HepG2 (cell line): ENCODE measurements around the gene PGA5. TPM values are rescaled to one million over a fixed set of nuclear protein-coding genes. Genes with fewer than 3 reads are reported as not detected.
A peak's percentile ranks its signal among the peaks of the same experiment; 100 is the strongest.

Experiments
- ARID4A ChIP-seq: sonication (generic); formaldehyde crosslinking; IDR thresholded peaks from 2 replicates; pipeline ENCODE4 v1.5.0; 2020; ENCODE audit warnings: mild to moderate bottlenecking, missing genetic modification reagents, borderline replicate concordance
- ATF7 ChIP-seq, 2 experiments: fragments of 450-650 bp in 1 of 2; sonication (generic) in 1 of 2; formaldehyde crosslinking in 1 of 2; IDR thresholded peaks; 2 replicates each; pipeline versions ENCODE4 v1.4.0 to v1.6.1; 2016 to 2020; ENCODE audit warnings: antibody characterized with exemption in 1 of 2, mild to moderate bottlenecking in 1 of 2, missing genetic modification reagents in 1 of 2
- BHLHE40 ChIP-seq: IDR thresholded peaks from 2 replicates; pipeline ENCODE4 v1.6.1; 2011; ENCODE audit warnings: low read length, improper control_type of control experiment
- CCDC6 ChIP-seq: sonication (generic); formaldehyde crosslinking; IDR thresholded peaks from 2 replicates; pipeline ENCODE4 v1.8.1; 2022; ENCODE audit warnings: mild to moderate bottlenecking, missing genetic modification reagents, moderate library complexity
- ELF3 ChIP-seq: IDR thresholded peaks from 2 replicates; pipeline ENCODE4 v1.6.1; 2016; ENCODE audit warnings: missing genetic modification reagents, missing compliant biosample characterization
- FOXA3 ChIP-seq: IDR thresholded peaks from 2 replicates; pipeline ENCODE4 v1.6.1; 2016; ENCODE audit warnings: missing genetic modification reagents, missing compliant biosample characterization
- FOXO1 ChIP-seq: sonication (generic); formaldehyde crosslinking; IDR thresholded peaks from 2 replicates; pipeline ENCODE4 v1.4.0; 2020; ENCODE audit warnings: missing genetic modification reagents
- GATAD1 ChIP-seq: IDR thresholded peaks from 2 replicates; pipeline ENCODE4 v1.6.1; 2016; ENCODE audit warnings: missing genetic modification reagents, missing compliant biosample characterization
- GTF2F1 ChIP-seq: fragments of 150-350 bp; IDR thresholded peaks from 2 replicates; pipeline ENCODE4 v1.6.1; 2014; ENCODE audit warnings: low read length
- GTF3A ChIP-seq: sonication (generic); formaldehyde crosslinking; conservative IDR thresholded peaks from 2 replicates; pipeline ENCODE4 v1.4.0; 2020; ENCODE audit warnings: mild to moderate bottlenecking, missing genetic modification reagents
- HOXA7 ChIP-seq: sonication (generic); formaldehyde crosslinking; IDR thresholded peaks from 2 replicates; pipeline ENCODE4 v1.8.1; 2022; ENCODE audit warnings: mild to moderate bottlenecking, missing genetic modification reagents, moderate library complexity
- ISX ChIP-seq: sonication (generic); formaldehyde crosslinking; conservative IDR thresholded peaks from 2 replicates; pipeline ENCODE4 v1.5.0; 2020; ENCODE audit warnings: missing genetic modification reagents
- KLF6 ChIP-seq: IDR thresholded peaks from 2 replicates; pipeline ENCODE4 v1.8.0; 2016; ENCODE audit warnings: missing biosample characterization, missing genetic modification reagents
- NR2F2 ChIP-seq: IDR thresholded peaks from 2 replicates; pipeline ENCODE4 v1.6.1; 2012; ENCODE audit warnings: low read depth, inconsistent platforms, borderline replicate concordance
- POLR2G ChIP-seq: fragments of 200-400 bp; formaldehyde crosslinking; IDR thresholded peaks from 2 replicates; pipeline ENCODE4 v1.6.1; 2018; ENCODE audit warnings: mild to moderate bottlenecking, low read depth, low read length, moderate library complexity
- RARA ChIP-seq: IDR thresholded peaks from 2 replicates; pipeline ENCODE4 v1.6.1; 2016; ENCODE audit warnings: missing genetic modification reagents, missing compliant biosample characterization
- SOX5 ChIP-seq: IDR thresholded peaks from 2 replicates; pipeline ENCODE4 v1.6.1; 2016; ENCODE audit warnings: borderline replicate concordance
- ZBTB7A ChIP-seq: sonication (generic); formaldehyde crosslinking; IDR thresholded peaks from 2 replicates; pipeline ENCODE4 v1.8.0; 2022; ENCODE audit warnings: mild to moderate bottlenecking, missing genetic modification reagents
- ZFX ChIP-seq: sonication (generic); formaldehyde crosslinking; IDR thresholded peaks from 2 replicates; pipeline ENCODE4 v1.4.0; 2020; ENCODE audit warnings: mild to moderate bottlenecking, low read depth, missing genetic modification reagents, moderate library complexity
- ZMYM3 ChIP-seq: sonication (generic); formaldehyde crosslinking; IDR thresholded peaks from 2 replicates; pipeline ENCODE4 v1.5.1; 2020; ENCODE audit warnings: mild to moderate bottlenecking, missing genetic modification reagents
- ZNF124 ChIP-seq: sonication (generic); formaldehyde crosslinking; IDR thresholded peaks from 2 replicates; pipeline ENCODE4 v1.4.0; 2020; ENCODE audit warnings: missing genetic modification reagents
- ZNF281 ChIP-seq: sonication (generic); formaldehyde crosslinking; IDR thresholded peaks from 2 replicates; pipeline ENCODE4 v1.4.0; 2020; ENCODE audit warnings: missing genetic modification reagents, borderline replicate concordance
- ZNF350 ChIP-seq: sonication (generic); formaldehyde crosslinking; IDR thresholded peaks from 2 replicates; pipeline ENCODE4 v1.4.0; 2020; ENCODE audit warnings: mild to moderate bottlenecking, low read depth, missing genetic modification reagents, borderline replicate concordance
- ZNF446 ChIP-seq: sonication (generic); formaldehyde crosslinking; IDR thresholded peaks from 2 replicates; pipeline ENCODE4 v1.5.0; 2020; ENCODE audit warnings: mild to moderate bottlenecking, missing genetic modification reagents
- ZNF775 ChIP-seq: sonication (generic); formaldehyde crosslinking; IDR thresholded peaks from 2 replicates; pipeline ENCODE4 v1.4.0; 2020; ENCODE audit warnings: missing genetic modification reagents, mild to moderate bottlenecking, moderate library complexity, borderline replicate concordance
- polyA plus RNA-seq, 8 experiments: library from polyadenylated mRNA; depleted of rRNA in 3 of 8; stranded (reverse) in 7 of 8; unstranded in 1 of 8; fragments of >200 nt; fragmentation: Illumina TruSeq in 4 of 8; extraction: Trizol in 4 of 8; gene quantifications; 2 replicates each; pipeline versions ENCODE4 v1.2.1 to v1.2.3, GENCODE V29; 2011 to 2016; ENCODE audit warnings: low read depth in 4 of 8, missing spikeins in 1 of 8, mixed read lengths in 1 of 8; ENCODE audit not compliant: insufficient read depth in 1 of 8
- total RNA-seq, 5 experiments: library from RNA; depleted of rRNA; stranded (reverse); fragments of >200 nt; fragmentation: Illumina TruSeq; extraction: Trizol; gene quantifications; 2 replicates each; pipeline ENCODE4 v1.2.3, GENCODE V29; 2016; ENCODE audit warnings: low read depth in 1 of 5

PGA5 gene
- total and polyA plus RNA-seq, 2 of the 13 experiments (the other 11 are each of a cell fraction or from before 2014, with no cell fraction given), result not detected

DNA sequence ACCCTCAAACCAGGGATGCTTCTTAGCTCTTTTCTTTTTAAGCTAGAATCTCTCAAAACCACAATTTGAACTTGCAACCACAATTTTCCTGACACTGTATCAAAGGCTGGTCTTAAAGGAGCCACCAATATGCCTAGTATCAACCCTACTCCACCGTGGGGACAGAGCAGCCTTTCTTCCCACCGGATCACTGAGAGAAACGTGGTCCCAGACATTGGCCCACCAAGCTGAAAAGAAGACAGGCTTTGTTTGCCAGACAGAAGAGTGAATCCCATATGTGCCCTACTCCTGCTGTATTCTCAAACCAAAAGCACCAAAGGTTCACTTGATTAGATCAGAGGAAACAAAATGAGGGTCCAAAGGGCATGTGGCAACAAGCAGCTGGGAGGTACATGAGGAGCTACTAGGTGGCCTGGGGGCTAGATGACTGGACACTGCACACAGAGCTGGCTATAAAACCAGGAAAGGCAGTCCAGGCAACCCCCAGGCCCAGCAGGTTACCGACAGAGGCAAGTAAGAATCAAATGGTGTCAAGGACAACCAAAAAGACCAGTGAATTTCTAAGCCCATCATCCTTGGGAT lies 57.8 kb downstream of the PGA5 start (continued):
- TF ChIP-seq ZNF775 (CRISPR knock-in tag) (no peak), ISX (CRISPR knock-in tag) (no peak), RARA (CRISPR knock-in tag) (0 out of 2 replicates have a peak, but pooled peaks have one; percentile 23), ZNF350 (CRISPR knock-in tag) (peak; percentile 59; the same call in 1 of the 2 replicates), ZNF124 (CRISPR knock-in tag) (0 out of 2 replicates have a peak, but pooled peaks have one; percentile 25), ZNF446 (CRISPR knock-in tag) (no peak), BHLHE40 (peak; percentile 29; the same call in 1 of the 2 replicates), CCDC6 (CRISPR knock-in tag) (no peak), ATF7 (IDR thresholded peaks at IDR 0.05) (peak; percentile 12; the same call in 1 of the 2 replicates), ATF7 (CRISPR knock-in tag; IDR thresholded peaks at IDR 0.05) (no peak), ELF3 (peak; percentile 72), NR2F2 (peak; percentile 13; the same call in 1 of the 2 replicates), FOXO1 (peak; percentile 74; the same call in 1 of the 2 replicates), ZFX (CRISPR knock-in tag) (peak; percentile 42; the same call in 1 of the 2 replicates), ZNF281 (CRISPR knock-in tag) (peak; percentile 60), FOXA3 (peak; percentile 67), KLF6 (CRISPR knock-in tag) (0 out of 2 replicates have a peak, but pooled peaks have one; percentile 31), HOXA7 (CRISPR knock-in tag) (no peak), ZBTB7A (0 out of 2 replicates have a peak, but pooled peaks have one; percentile 65), SOX5 (peak; percentile 76; the same call in 1 of the 2 replicates), POLR2G (peak; percentile 33; the same call in 1 of the 2 replicates), ZMYM3 (CRISPR knock-in tag) (peak; percentile 71; the same call in 1 of the 2 replicates), GTF2F1 (no peak; the same call in 1 of the 2 replicates), GATAD1 (peak; percentile 51; the same call in 1 of the 2 replicates), GTF3A (CRISPR knock-in tag) (no peak), ARID4A (CRISPR knock-in tag) (peak; percentile 81)
